Mesodermal cell (in vitro differentiated cells): ENCODE data around the gene FBXO38.

Experiments
- H3K27ac ChIP-seq: 2 replicates; pipeline ENCODE4 v1.7.0; 2013; ENCODE audit warnings: mild to moderate bottlenecking, low read depth, low read length, moderate library complexity; ENCODE audit not compliant: severe bottlenecking
- H3K36me3 ChIP-seq: 2 replicates; pipeline ENCODE4 v1.7.1; 2013; ENCODE audit warnings: mild to moderate bottlenecking, low read length, moderate library complexity; ENCODE audit not compliant: control insufficient read depth, insufficient read depth
- H3K4me1 ChIP-seq: one replicate; pipeline ENCODE4 v1.7.1; 2013; ENCODE audit warnings: mild to moderate bottlenecking, low read length; ENCODE audit not compliant: insufficient read depth, control insufficient read depth, poor library complexity, severe bottlenecking
- H3K4me3 ChIP-seq: 2 replicates; pipeline ENCODE4 v1.7.0; 2013; ENCODE audit warnings: low read length, control low read depth, mild to moderate bottlenecking; ENCODE audit not compliant: insufficient read depth, poor library complexity, severe bottlenecking; ENCODE audit errors: extremely low read depth
- H3K9me3 ChIP-seq: 2 replicates; pipeline ENCODE4 v1.7.1; 2013; ENCODE audit warnings: mild to moderate bottlenecking, low read length, moderate library complexity; ENCODE audit not compliant: control insufficient read depth
- WGBS, 2 experiments: methylation state at CpG; one replicate each; pipeline ENCODE4 v1.1.5; 2013; ENCODE audit warnings: missing lambda C conversion rate in 2 of 2; ENCODE audit not compliant: insufficient coverage in 2 of 2; 5-methylcytosine and 5-hydroxymethylcytosine counted together

FBXO38 gene

GRCh38 chr5:148471379-148471778 lies 87.6 kb downstream of the FBXO38 start:
- no peak overlapping the region for H3K4me3 ChIP-seq
- WGBS, 2 experiments, result 83% methylated on average over 1 of the region's 2 CpGs; no CpG with 5 or more reads in 1 of the 2 experiments
- H3K27ac ChIP-seq, result no peak overlapping the region
- no peaks in the 10 kb centered on the region for H3K36me3 ChIP-seq
- H3K9me3 ChIP-seq, result no peaks in the 10 kb centered on the region
- H3K4me1 ChIP-seq, result no peaks in the 10 kb centered on the region

- no peaks in the 10 kb centered on the region for H3K9me3 ChIP-seq
- no peaks in the 10 kb centered on the region for H3K4me1 ChIP-seq
- H3K4me3 ChIP-seq, result no peak overlapping the region
- no peaks in the 10 kb centered on the region for H3K36me3 ChIP-seq
- H3K27ac ChIP-seq, result no peak overlapping the region
- 76 to 79% methylated on average over 5 to 7 of the region's 8 CpGs for WGBS, 2 experiments
Measured at GRCh38 chr5:148474025-148474511, 90.3 kb downstream of the FBXO38 start.

- no CpG with 5 or more reads among the region's 3 CpGs for WGBS, 2 experiments
- H3K4me1 ChIP-seq, result no peaks in the 10 kb centered on the region
- no peaks in the 10 kb centered on the region for H3K9me3 ChIP-seq
- H3K4me3 ChIP-seq, result no peak overlapping the region
- no peaks in the 10 kb centered on the region for H3K36me3 ChIP-seq
- H3K27ac ChIP-seq, result no peak overlapping the region
Measured at GRCh38 chr5:148476302-148476701, 92.5 kb downstream of the FBXO38 start.

GRCh38 chr5:148477429-148477828 lies 93.7 kb downstream of the FBXO38 start:
- Histone ChIP-seq H3K36me3 (no peaks in the 10 kb centered on the region), H3K9me3 (no peaks in the 10 kb centered on the region), H3K4me1 (no peaks in the 10 kb centered on the region), H3K4me3 (no peak overlapping the region), H3K27ac (no peak overlapping the region)
- WGBS, 2 experiments, result 93 to 94% methylated on average over 2 of the region's 3 CpGs

GRCh38 chr5:148482196-148482595 lies 98.4 kb downstream of the FBXO38 start:
- 76 to 80% methylated on average over 7 of the region's 7 CpGs for WGBS, 2 experiments
- H3K4me3 ChIP-seq, result no peak overlapping the region
- H3K9me3 ChIP-seq, result no peaks in the 10 kb centered on the region
- no peak overlapping the region for H3K27ac ChIP-seq
- H3K4me1 ChIP-seq, result no peaks in the 10 kb centered on the region
- no peaks in the 10 kb centered on the region for H3K36me3 ChIP-seq

GRCh38 chr5:148482697-148483462 lies 99.1 kb downstream of the FBXO38 start:
- H3K9me3 ChIP-seq, result no peaks in the 10 kb centered on the region
- H3K4me3 ChIP-seq, result no peak overlapping the region
- WGBS, 2 experiments, result 62 to 69% methylated on average over 20 to 21 of the region's 22 CpGs
- H3K4me1 ChIP-seq, result no peaks in the 10 kb centered on the region
- no peak overlapping the region for H3K27ac ChIP-seq
- H3K36me3 ChIP-seq, result no peaks in the 10 kb centered on the region

GRCh38 chr5:148483750-148484149 lies 100.0 kb downstream of the FBXO38 start:
- Histone ChIP-seq H3K36me3 (no peaks in the 10 kb centered on the region), H3K27ac (no peak overlapping the region), H3K4me1 (no peaks in the 10 kb centered on the region), H3K9me3 (no peaks in the 10 kb centered on the region), H3K4me3 (no peak overlapping the region)
- WGBS, 2 experiments, result no CpG with 5 or more reads among the region's 3 CpGs

- Histone ChIP-seq H3K36me3 (no peaks in the 10 kb centered on the region), H3K27ac (no peak overlapping the region), H3K4me3 (no peak overlapping the region), H3K9me3 (no peaks in the 10 kb centered on the region), H3K4me1 (no peaks in the 10 kb centered on the region)
Measured at GRCh38 chr5:148484651-148485050, 100.9 kb downstream of the FBXO38 start.

GRCh38 chr5:148486456-148486855 lies 102.7 kb downstream of the FBXO38 start:
- 95% methylated on average over 3 of the region's 3 CpGs; no CpG with 5 or more reads in 1 of the 2 experiments for WGBS, 2 experiments
- no peaks in the 10 kb centered on the region for H3K9me3 ChIP-seq

GRCh38 chr5:148488757-148489156 lies 105.0 kb downstream of the FBXO38 start:
- Histone ChIP-seq H3K9me3 (no peaks in the 10 kb centered on the region), H3K36me3 (no peaks in the 10 kb centered on the region), H3K4me3 (no peak overlapping the region), H3K4me1 (no peaks in the 10 kb centered on the region), H3K27ac (no peak overlapping the region)
- 100% methylated on average over 1 of the region's 2 CpGs for WGBS, 2 experiments

More at GRCh38 chr5:148486456-148486855, 102.7 kb downstream of the FBXO38 start:
- H3K27ac ChIP-seq, result no peak overlapping the region
- H3K36me3 ChIP-seq, result no peaks in the 10 kb centered on the region
- no peak overlapping the region for H3K4me3 ChIP-seq
- no peaks in the 10 kb centered on the region for H3K4me1 ChIP-seq

- no peaks in the 10 kb centered on the region for H3K36me3 ChIP-seq
- no peak overlapping the region for H3K4me3 ChIP-seq
- H3K27ac ChIP-seq, result no peak overlapping the region
- no peaks in the 10 kb centered on the region for H3K9me3 ChIP-seq
- H3K4me1 ChIP-seq, result no peaks in the 10 kb centered on the region
- 92 to 94% methylated on average over 8 of the region's 10 CpGs for WGBS, 2 experiments
Measured at GRCh38 chr5:148491015-148491792, 107.4 kb downstream of the FBXO38 start.
